Upper lobe of right lung (tissue), 1 donor: ENCODE data around the gene SFTPB. TPM values are rescaled to one million over a fixed set of nuclear protein-coding genes. Genes with fewer than 3 reads are reported as not detected.
A peak's percentile ranks its signal among the peaks of the same experiment; 100 is the strongest.

ENCODE experiments used
- ATAC-seq: fragments of 200-7000 bp; cut with Tn5 transposase; one replicate; pipeline ENCODE4 v1.9.1; 2020; ENCODE audit warnings: mild to moderate bottlenecking, moderate library complexity
- DNase-seq: peaks from one replicate; pipeline ENCODE4 v3.0.0-alpha.2; 2020
- H3K27ac ChIP-seq: fragments of 200-600 bp; one replicate; pipeline ENCODE4 v1.8.0; 2022
- H3K27me3 ChIP-seq: fragments of 200-600 bp; one replicate; pipeline ENCODE4 v1.8.0; 2022; ENCODE audit warnings: mild to moderate bottlenecking
- H3K36me3 ChIP-seq: fragments of 200-600 bp; one replicate; pipeline ENCODE4 v1.8.0; 2022
- H3K4me1 ChIP-seq: fragments of 200-600 bp; one replicate; pipeline ENCODE4 v1.8.0; 2022
- H3K4me3 ChIP-seq: fragments of 200-600 bp; one replicate; pipeline ENCODE4 v1.8.0; 2022; ENCODE audit warnings: mild to moderate bottlenecking
- H3K9me3 ChIP-seq: fragments of 200-600 bp; one replicate; pipeline ENCODE4 v1.8.0; 2022
- intact Hi-C: fragments of 100-400 bp; cut with DNase I; formaldehyde crosslinking; loops from one replicate; pipeline ENCODE4 v1.11.0; 2022
- total RNA-seq: library from RNA; stranded (reverse); fragmentation: NEBNext Ultra II Directional; extraction: Animal tissue kit (Norgen Biotek cat#: 25700); gene quantifications from one replicate; pipeline ENCODE4 v1.2.1, GENCODE V29; 2021
- TF ChIP-seq, protein P1 (sequence below): fragments of 200-600 bp; IDR thresholded peaks from one replicate; pipeline ENCODE4 v1.8.0; 2022; ENCODE audit warnings: antibody characterized with exemption
- donor health status: DM: no; HTN: yes; CAD: no; lungs with severe emphysema.

Gene SFTPB
- total RNA-seq, 1 donor from 2014 or later: 14,872 TPM

DNA sequence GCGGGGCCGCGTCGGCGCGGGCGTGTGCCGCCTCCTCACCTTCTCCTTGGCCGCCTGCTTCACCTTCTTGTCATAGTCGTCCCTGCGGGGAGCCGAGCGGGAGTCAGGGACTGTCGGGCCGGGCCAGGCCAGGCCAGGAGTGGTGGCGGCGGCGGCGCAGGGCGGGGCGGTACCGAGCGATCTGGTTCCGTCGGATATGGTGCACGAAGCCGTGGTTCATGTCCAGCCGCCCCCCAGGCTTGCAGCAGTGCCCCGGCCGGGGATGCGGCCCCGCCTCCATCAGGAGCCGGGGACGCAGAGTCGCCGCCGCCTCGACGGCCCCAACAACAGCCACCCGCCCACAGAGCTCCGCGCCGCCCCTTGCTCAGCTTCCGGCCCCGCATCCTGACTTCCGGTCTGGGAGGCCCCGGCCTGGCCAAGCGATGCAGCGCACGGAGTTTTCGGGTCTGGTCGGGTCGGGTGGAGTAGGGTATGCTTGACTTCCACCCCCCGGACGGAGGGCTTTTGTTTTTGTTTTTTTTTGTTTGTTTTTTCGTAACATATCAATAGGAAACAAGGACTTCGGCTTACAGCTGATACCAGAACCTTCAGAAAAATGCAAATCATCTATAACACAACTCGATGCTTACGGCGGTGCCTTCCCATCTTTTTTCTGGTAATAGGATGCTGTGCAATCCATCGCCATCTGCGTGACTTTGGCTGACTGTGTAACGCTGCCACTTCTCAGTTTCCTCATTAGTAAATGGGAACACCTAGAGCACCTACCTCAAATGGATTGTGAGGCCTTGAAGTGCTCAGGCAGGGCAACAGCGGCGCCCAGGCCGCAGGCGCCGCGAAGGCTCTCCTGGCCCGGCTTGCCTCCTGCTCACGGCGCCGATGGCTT lies 56.1 kb downstream of the SFTPB start, which contains the start of gene C2orf68:
Gene C2orf68 (minus strand): TSS at position 362 of the 883 bp plus-strand sequence. CDS start 82 bp downstream, at position 280.
- DNase-seq (peak; percentile 96), ATAC-seq (peak; percentile 86)
- intact Hi-C loops: no loop called here
- Histone ChIP-seq H3K36me3 (peaks cover 13% of the 10 kb centered on the region), H3K27me3 (no peaks in the 10 kb centered on the region), H3K4me1 (peaks cover 20% of the 10 kb centered on the region), H3K4me3 (peak within 1 kb of the TSS; percentile 97), H3K9me3 (no peaks in the 10 kb centered on the region), H3K27ac (peak within 1 kb of the TSS; percentile 86)
- TF ChIP-seq, protein P1, sequence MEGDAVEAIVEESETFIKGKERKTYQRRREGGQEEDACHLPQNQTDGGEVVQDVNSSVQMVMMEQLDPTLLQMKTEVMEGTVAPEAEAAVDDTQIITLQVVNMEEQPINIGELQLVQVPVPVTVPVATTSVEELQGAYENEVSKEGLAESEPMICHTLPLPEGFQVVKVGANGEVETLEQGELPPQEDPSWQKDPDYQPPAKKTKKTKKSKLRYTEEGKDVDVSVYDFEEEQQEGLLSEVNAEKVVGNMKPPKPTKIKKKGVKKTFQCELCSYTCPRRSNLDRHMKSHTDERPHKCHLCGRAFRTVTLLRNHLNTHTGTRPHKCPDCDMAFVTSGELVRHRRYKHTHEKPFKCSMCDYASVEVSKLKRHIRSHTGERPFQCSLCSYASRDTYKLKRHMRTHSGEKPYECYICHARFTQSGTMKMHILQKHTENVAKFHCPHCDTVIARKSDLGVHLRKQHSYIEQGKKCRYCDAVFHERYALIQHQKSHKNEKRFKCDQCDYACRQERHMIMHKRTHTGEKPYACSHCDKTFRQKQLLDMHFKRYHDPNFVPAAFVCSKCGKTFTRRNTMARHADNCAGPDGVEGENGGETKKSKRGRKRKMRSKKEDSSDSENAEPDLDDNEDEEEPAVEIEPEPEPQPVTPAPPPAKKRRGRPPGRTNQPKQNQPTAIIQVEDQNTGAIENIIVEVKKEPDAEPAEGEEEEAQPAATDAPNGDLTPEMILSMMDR: no peak

DNA sequence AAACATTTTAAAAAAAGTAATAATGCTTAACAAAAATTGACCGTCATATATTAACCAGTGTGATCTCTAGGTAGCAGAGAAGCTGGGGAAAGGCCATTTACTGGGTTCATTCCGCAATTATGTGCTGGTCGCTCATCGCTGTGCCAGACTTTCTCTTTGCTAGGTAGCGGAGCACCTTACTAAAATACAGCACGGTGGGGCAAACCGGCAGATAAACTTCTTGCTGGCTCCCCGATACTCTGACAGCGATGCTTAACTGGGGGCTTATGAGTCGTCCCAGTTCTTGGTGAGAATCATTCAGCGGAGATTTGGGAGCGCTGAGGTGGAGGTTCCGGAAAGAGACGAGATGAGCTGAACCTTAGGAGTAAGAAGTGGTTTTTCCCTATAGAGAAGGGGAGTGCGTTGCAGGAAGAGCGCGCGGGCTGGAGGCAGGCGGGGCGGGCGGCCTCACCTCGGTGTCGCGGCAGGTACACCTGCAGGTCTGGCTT lies 56.7 kb downstream of the SFTPB start:
- Histone ChIP-seq H3K4me1 (peaks cover 25% of the 10 kb centered on the region), H3K27ac (peak overlapping the region; percentile 86), H3K27me3 (no peaks in the 10 kb centered on the region), H3K9me3 (no peaks in the 10 kb centered on the region), H3K36me3 (peaks cover 13% of the 10 kb centered on the region), H3K4me3 (peak overlapping the region; percentile 97)
- DNase-seq (no peak), ATAC-seq (no peak)
- TF ChIP-seq, protein P1: no peak
- intact Hi-C loops: no loop called here

Other genes starting within 250 kb of the SFTPB start
- gene SH2D6, start 249.5 kb downstream of the SFTPB start, total RNA-seq: 1.0 TPM
- gene MAT2A, start 129.0 kb downstream of the SFTPB start, total RNA-seq: 212 TPM
- 73.2 TPM for gene GGCX, start 106.7 kb downstream of the SFTPB start, total RNA-seq
- 235 TPM for gene VAMP8, start 90.6 kb downstream of the SFTPB start, total RNA-seq
- 84.8 TPM for gene VAMP5, start 83.8 kb downstream of the SFTPB start, total RNA-seq
- 85.9 TPM for gene RNF181, start 72.5 kb downstream of the SFTPB start, total RNA-seq
- gene TMEM150A, start 65.5 kb downstream of the SFTPB start, total RNA-seq: 31.5 TPM
- 37.9 TPM for gene C2orf68, start 56.1 kb downstream of the SFTPB start, total RNA-seq
- 37.0 TPM for gene USP39, start 52.0 kb downstream of the SFTPB start, total RNA-seq
- 18.5 TPM for gene GNLY, start 26.2 kb upstream of the SFTPB start, total RNA-seq
- gene ATOH8, start 85.8 kb upstream of the SFTPB start, total RNA-seq: 93.6 TPM
- 76.7 TPM for gene ST3GAL5, start 220.8 kb upstream of the SFTPB start, total RNA-seq